GM12878 (cell line): Measurements from ENCODE around the gene OR13G1. TPM values are rescaled to one million over a fixed set of nuclear protein-coding genes. Genes with fewer than 3 reads are reported as not detected.

ENCODE experiments used
- ATAC-seq: fragments of 200-7000 bp; cut with Tn5 transposase; 3 replicates; pipeline ENCODE4 v1.9.1; 2020; ENCODE audit warnings: mild to moderate bottlenecking, moderate library complexity
- BruUV-seq: library from RNA; stranded (reverse); fragments of 400-500 nt; replicated peaks from 2 replicates; lab custom pipeline; 2021; lab: Mats Ljungman, UMichigan
- CTCF ChIA-PET: fragments of 300-600 bp; sonication (Branson Sonifier 250); formaldehyde crosslinking; extraction: SDS; loops from one replicate; lab custom pipeline; 2021; ENCODE audit warnings: inconsistent platforms; lab: Yijun Ruan, JAX
- POLR2A ChIA-PET: fragments of 350-600 bp; formaldehyde crosslinking; extraction: SDS; loops from one replicate; lab custom pipeline; 2021; ENCODE audit warnings: inconsistent platforms; lab: Charles Lee
- RAD21 ChIA-PET: fragments of 300-600 bp; sonication (Branson Sonifier 250); formaldehyde crosslinking; loops from one replicate; lab custom pipeline; 2023; ENCODE audit warnings: antibody characterized with exemption; ENCODE audit not compliant: unreplicated experiment; lab: Charles Lee
- SMC1A ChIA-PET: fragments of 300-600 bp; sonication (Branson Sonifier 250); formaldehyde crosslinking; loops from one replicate; lab custom pipeline; 2023; ENCODE audit not compliant: unreplicated experiment, uncharacterized antibody; lab: Charles Lee
- DNase-seq: peaks from one replicate; pipeline ENCODE4 v3.0.0-alpha.2; 2011; ENCODE audit warnings: low read depth, low spot score
- FAIRE-seq: peaks from 3 replicates; lab custom pipeline; 2011; peaks lifted over from hg19 to GRCh38; lab: Jason Lieb, UNC
- H2AFZ ChIP-seq: 2 replicates; pipeline ENCODE4 v1.6.0; 2011; ENCODE audit warnings: low read depth, low read length, control low read depth; ENCODE audit not compliant: control insufficient read depth
- H3K27ac ChIP-seq: 2 replicates; pipeline ENCODE4 v1.5.1; 2011; ENCODE audit warnings: control low read depth; ENCODE audit not compliant: control insufficient read depth, insufficient read depth
- H3K27me3 ChIP-seq, 2 experiments: replicated peaks in 1 of 2; 2 replicates each; pipeline versions ENCODE4 v1.6.0 to v1.6.1; 2011; ENCODE audit warnings: low read length in 1 of 2; ENCODE audit not compliant: control insufficient read depth in 2 of 2, insufficient read depth in 2 of 2
- H3K36me3 ChIP-seq, 2 experiments: 2 replicates each; pipeline ENCODE4 v1.5.1; 2011; ENCODE audit warnings: low read length in 1 of 2; ENCODE audit not compliant: control insufficient read depth in 2 of 2, insufficient read depth in 2 of 2
- H3K4me1 ChIP-seq: 2 replicates; pipeline ENCODE4 v1.6.1; 2011; ENCODE audit warnings: mild to moderate bottlenecking, low read length, moderate library complexity, mixed read lengths; ENCODE audit not compliant: control insufficient read depth, insufficient read depth
- H3K4me2 ChIP-seq: 2 replicates; pipeline ENCODE4 v1.6.0; 2011; ENCODE audit warnings: control low read depth; ENCODE audit not compliant: control insufficient read depth, insufficient read depth
- H3K4me3 ChIP-seq: fragments of 200-600 bp; sonication (generic); 2 replicates; pipeline ENCODE4 v1.5.1; 2016
- H3K79me2 ChIP-seq: 2 replicates; pipeline ENCODE4 v1.6.0; 2011; ENCODE audit warnings: low read length; ENCODE audit not compliant: control insufficient read depth, insufficient read depth
- H3K9ac ChIP-seq: 2 replicates; pipeline ENCODE4 v1.8.0; 2011; ENCODE audit warnings: low read length, control low read depth, mixed read lengths; ENCODE audit not compliant: control insufficient read depth, insufficient read depth
- H3K9me3 ChIP-seq: replicated peaks from 3 replicates; pipeline ENCODE4 v1.5.1; 2011; ENCODE audit warnings: mild to moderate bottlenecking, low read length; ENCODE audit not compliant: control insufficient read depth, insufficient read depth
- H4K20me1 ChIP-seq: 2 replicates; pipeline ENCODE4 v1.6.0; 2011; ENCODE audit not compliant: control insufficient read depth, insufficient read depth
- BCL11A ChIP-seq: IDR thresholded peaks from 2 replicates; pipeline ENCODE4 v1.6.1; 2011; ENCODE audit warnings: low read depth, low read length
- CHD1 ChIP-seq: IDR thresholded peaks from 2 replicates; pipeline ENCODE4 v1.6.1; 2012; ENCODE audit warnings: low read depth, low read length, improper control_type of control experiment
- DPF2 ChIP-seq: fragments of 450-650 bp; IDR thresholded peaks from 2 replicates; pipeline ENCODE4 v1.6.1; 2017; ENCODE audit warnings: mild to moderate bottlenecking
- EGR1 ChIP-seq, 2 experiments: IDR thresholded peaks; 1 replicate in 1 of 2; 2 replicates in 1 of 2; pipeline ENCODE4 v1.6.1; 2011 to 2012; ENCODE audit warnings: low read depth in 2 of 2, low read length in 2 of 2, borderline replicate concordance in 1 of 2, mild to moderate bottlenecking in 1 of 2, moderate library complexity in 1 of 2
- KAT2A ChIP-seq: conservative IDR thresholded peaks from 2 replicates; pipeline ENCODE4 v1.6.1; 2011; ENCODE audit warnings: low read depth, low read length; ENCODE audit not compliant: control insufficient read depth
- MYC ChIP-seq: IDR thresholded peaks from 2 replicates; pipeline ENCODE4 v1.6.1; 2011; ENCODE audit warnings: mild to moderate bottlenecking, low read length, moderate library complexity, inconsistent platforms; ENCODE audit not compliant: insufficient read depth, insufficient replicate concordance, insufficient read length, severe bottlenecking
- NFYA ChIP-seq: IDR thresholded peaks from 2 replicates; pipeline ENCODE4 v1.6.1; 2011; ENCODE audit warnings: low read depth, mild to moderate bottlenecking, low read length, improper control_type of control experiment, borderline replicate concordance
- POLR2AphosphoS2 ChIP-seq: IDR thresholded peaks from 2 replicates; pipeline ENCODE4 v1.6.1; 2011; ENCODE audit warnings: low read depth, mild to moderate bottlenecking, low read length, improper control_type of control experiment, moderate library complexity
- RFX5 ChIP-seq: IDR thresholded peaks from 2 replicates; pipeline ENCODE4 v1.6.1; 2011; ENCODE audit warnings: low read depth, low read length, improper control_type of control experiment
- TCF7 ChIP-seq: IDR thresholded peaks from 2 replicates; pipeline ENCODE4 v1.6.1; 2014; ENCODE audit warnings: antibody characterized with exemption, borderline replicate concordance
- WGBS: methylation state at CpG from one replicate; pipeline ENCODE4 v1.1.6; 2016; ENCODE audit warnings: low lambda C conversion rate; ENCODE audit not compliant: insufficient replicate concordance, insufficient coverage; ENCODE audit errors: missing lambda C conversion rate; 5-methylcytosine and 5-hydroxymethylcytosine counted together
- in situ Hi-C: fragments of 300-500 bp; cut with MboI; formaldehyde crosslinking; loops from 9 replicates; pipeline ENCODE4 v1.14.3; 2018; ENCODE audit warnings: mixed read lengths
- intact Hi-C: fragments of 100-400 bp; cut with micrococcal nuclease; formaldehyde crosslinking; loops from one replicate; pipeline ENCODE4 v1.14.2; 2022; ENCODE audit not compliant: unreplicated experiment
- polyA plus RNA-seq, 11 experiments: library from polyadenylated mRNA; depleted of rRNA in 4 of 11; unstranded in 6 of 11; stranded (reverse) in 5 of 11; fragments of >200 nt; fragmentation: Nextera tagmentation in 4 of 11; fragmentation: Illumina TruSeq in 1 of 11; extraction: Ambion mirVana in 4 of 11; extraction: Trizol in 1 of 11; gene quantifications; 1 replicate in 1 of 11; 2 replicates in 10 of 11; pipeline versions ENCODE4 v1.2.1 to v1.2.3, GENCODE V29; 2011 to 2016; ENCODE audit warnings: inconsistent platforms in 2 of 11, missing spikeins in 2 of 11, low read depth in 1 of 11
- total RNA-seq, 4 experiments: library from RNA; depleted of rRNA in 3 of 4; stranded (reverse); fragments of >200 nt in 3 of 4; fragmentation: Illumina TruSeq in 1 of 4; extraction: Trizol in 1 of 4; gene quantifications; 2 replicates each; pipeline versions ENCODE4 v1.2.1 to v1.2.3, GENCODE V29; 2013 to 2021

Gene OR13G1
- total and polyA plus RNA-seq, 10 of the 15 experiments (the other 5 are each of a cell fraction or from before 2014, with no cell fraction given), result not detected

DNA sequence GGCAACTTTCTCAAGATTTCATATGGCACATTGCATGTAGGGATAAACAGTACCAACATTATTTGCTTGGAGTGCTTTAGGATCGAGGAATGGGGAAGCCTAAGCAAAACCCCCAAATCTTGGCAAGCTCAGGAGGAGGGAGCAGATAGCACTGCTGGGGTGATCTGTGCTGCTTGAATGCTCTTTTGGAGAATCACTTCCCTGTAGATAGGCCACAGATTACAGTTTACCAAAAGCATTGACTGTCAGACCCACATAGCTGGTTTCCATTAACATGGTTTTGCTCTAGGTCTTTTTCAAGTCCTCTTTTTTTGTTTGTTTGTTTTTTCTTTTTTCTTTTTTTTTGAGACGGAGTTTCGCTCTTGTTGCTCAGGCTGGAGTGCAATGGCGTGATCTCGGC is 36.8 kb downstream of the OR13G1 start:
- Histone ChIP-seq H4K20me1 (no peaks in the 10 kb centered on the region), H3K9me3 (no peaks in the 10 kb centered on the region; the same call in 2 of the 3 replicates), H3K27me3 (0 out of 4 replicates have a peak, but pooled peaks cover 0 to 4% of the 10 kb centered on the region in 2 experiments), H2AFZ (no peak overlapping the region), H3K4me2 (no peak overlapping the region), H3K9ac (no peak overlapping the region), H3K27ac (no peak overlapping the region), H3K79me2 (no peaks in the 10 kb centered on the region), H3K4me3 (no peak overlapping the region), H3K36me3 (no peaks in the 10 kb centered on the region), H3K4me1 (no peaks in the 10 kb centered on the region)
- CTCF ChIA-PET, result no interaction called here
- BruUV-seq, result no TSS peak
- in situ Hi-C loops (no loop called here), intact Hi-C loops (no loop called here)
- 0% methylated on average over 1 of the region's 5 CpGs for WGBS
- FAIRE-seq (no peak), DNase-seq (no peak), ATAC-seq (no peak)
- RAD21 ChIA-PET, result no interaction called here
- POLR2A ChIA-PET, result no interaction called here
- SMC1A ChIA-PET, result interaction anchor here (1.4 kb wide), 1 partner anchor 253 kb away, joined by 4 read pairs; no protein-coding TSS in a partner anchor
- TF ChIP-seq CHD1 (no peak), TCF7 (no peak), NFYA (no peak), BCL11A (no peak), MYC (no peak), RFX5 (no peak), DPF2 (no peak), POLR2AphosphoS2 (no peak), KAT2A (no peak), EGR1 (IDR thresholded peaks at IDR 0.05; ENCODE audit: borderline replicate concordance in 1 of 2, low read depth in 2 of 2, low read length in 2 of 2) (no peak)
- TF ChIP-seq, all 136 proteins: peak for 0
